Measurements from ENCODE around the gene PTPRB.

The PTPRB gene

GRCh38 chr12:70590549-70591226 is 46.5 kb downstream of the PTPRB start:
- peak; percentile 5 for DNase-seq
- H4K8ac ChIP-seq (ENCODE audit: low read depth, low read length) = no peak overlapping the region
- no peaks in the 10 kb centered on the region for H3K4me1 ChIP-seq (ENCODE audit: control insufficient read depth, low read depth, low read length)
- H3K79me2 ChIP-seq (ENCODE audit: control insufficient read depth, insufficient read depth, low read length) = no peaks in the 10 kb centered on the region
- no peak overlapping the region for H2BK5ac ChIP-seq (ENCODE audit: low read length)
- H3K4me2 ChIP-seq (ENCODE audit: low read length) = no peak overlapping the region
- no peak overlapping the region for H3K9ac ChIP-seq (ENCODE audit: low read length)
- H3K18ac ChIP-seq (ENCODE audit: low read length) = no peak overlapping the region
- H3K23ac ChIP-seq (ENCODE audit: low read length) = no peak overlapping the region
- H3K4me3 ChIP-seq (ENCODE audit: low read length) = no peak overlapping the region
- no peak overlapping the region for H3K56ac ChIP-seq (ENCODE audit: low read length)
- no peak overlapping the region for H2BK15ac ChIP-seq (replicated peaks; ENCODE audit: low read depth)
- WGBS (ENCODE audit: extremely low coverage, insufficient coverage, low lambda C conversion rate) = no CpG with 5 or more reads among the region's 4 CpGs
- no peaks in the 10 kb centered on the region for H3K27me3 ChIP-seq (ENCODE audit: insufficient read depth, low read length, poor library complexity)
- peak overlapping the region; percentile 36 for H3K4ac ChIP-seq (ENCODE audit: low read depth, low read length)
- no peak overlapping the region for H3K27ac ChIP-seq (ENCODE audit: low read depth, low read length)
- H2BK120ac ChIP-seq (ENCODE audit: low read depth, low read length) = no peak overlapping the region
- H4K5ac ChIP-seq (ENCODE audit: low read length) = no peak overlapping the region
- H3K36me3 ChIP-seq (ENCODE audit: control insufficient read depth, insufficient read depth, low read length) = no peaks in the 10 kb centered on the region
- H2AK5ac ChIP-seq (ENCODE audit: low read length) = no peak overlapping the region
- no peaks in the 10 kb centered on the region for H3K79me1 ChIP-seq (ENCODE audit: low read length)

- no peak overlapping the region for H2AK5ac ChIP-seq (ENCODE audit: low read length)
- H3K56ac ChIP-seq (ENCODE audit: low read length) = no peak overlapping the region
- H3K4me1 ChIP-seq (ENCODE audit: control insufficient read depth, low read depth, low read length) = no peaks in the 10 kb centered on the region
- no peak overlapping the region for H3K4ac ChIP-seq (ENCODE audit: low read depth, low read length)
- no peak overlapping the region for H3K23ac ChIP-seq (ENCODE audit: low read length)
- H4K5ac ChIP-seq (ENCODE audit: low read length) = no peak overlapping the region
- no peaks in the 10 kb centered on the region for H3K36me3 ChIP-seq (ENCODE audit: control insufficient read depth, insufficient read depth, low read length)
- no peak overlapping the region for H3K4me3 ChIP-seq (ENCODE audit: low read length)
- no peak overlapping the region for H3K27ac ChIP-seq (ENCODE audit: low read depth, low read length)
- no peak overlapping the region for H3K4me2 ChIP-seq (ENCODE audit: low read length)
- no peaks in the 10 kb centered on the region for H3K79me2 ChIP-seq (ENCODE audit: control insufficient read depth, insufficient read depth, low read length)
- H2BK15ac ChIP-seq (replicated peaks; ENCODE audit: low read depth) = no peak overlapping the region
- no peak overlapping the region for H3K18ac ChIP-seq (ENCODE audit: low read length)
- WGBS (ENCODE audit: extremely low coverage, insufficient coverage, low lambda C conversion rate) = no CpG with 5 or more reads among the region's 6 CpGs
- no peaks in the 10 kb centered on the region for H3K79me1 ChIP-seq (ENCODE audit: low read length)
- H4K8ac ChIP-seq (ENCODE audit: low read depth, low read length) = no peak overlapping the region
- H2BK5ac ChIP-seq (ENCODE audit: low read length) = no peak overlapping the region
- DNase-seq = peak; percentile 77
- no peak overlapping the region for H2BK120ac ChIP-seq (ENCODE audit: low read depth, low read length)
- H3K27me3 ChIP-seq (ENCODE audit: insufficient read depth, low read length, poor library complexity) = no peaks in the 10 kb centered on the region
- H3K9ac ChIP-seq (ENCODE audit: low read length) = no peak overlapping the region
These were observed 47.2 kb downstream of the PTPRB start for GRCh38 chr12:70590051-70590450.

GRCh38 chr12:70584332-70584731 is 52.9 kb downstream of the PTPRB start:
- no peak overlapping the region for H3K4me2 ChIP-seq (ENCODE audit: low read length)
- no peak overlapping the region for H3K4me3 ChIP-seq (ENCODE audit: low read length)
- H3K27me3 ChIP-seq (ENCODE audit: insufficient read depth, low read length, poor library complexity) = no peaks in the 10 kb centered on the region
- H3K18ac ChIP-seq (ENCODE audit: low read length) = no peak overlapping the region
- no peak overlapping the region for H2BK5ac ChIP-seq (ENCODE audit: low read length)
- no peaks in the 10 kb centered on the region for H3K79me1 ChIP-seq (ENCODE audit: low read length)
- DNase-seq = no peak
- no peak overlapping the region for H2BK120ac ChIP-seq (ENCODE audit: low read depth, low read length)
- no peak overlapping the region for H2AK5ac ChIP-seq (ENCODE audit: low read length)
- no peaks in the 10 kb centered on the region for H3K4me1 ChIP-seq (ENCODE audit: control insufficient read depth, low read depth, low read length)
- H3K27ac ChIP-seq (ENCODE audit: low read depth, low read length) = no peak overlapping the region
- WGBS (ENCODE audit: extremely low coverage, insufficient coverage, low lambda C conversion rate) = no CpG with 5 or more reads among the region's 2 CpGs
- no peak overlapping the region for H3K9ac ChIP-seq (ENCODE audit: low read length)
- H2BK15ac ChIP-seq (replicated peaks; ENCODE audit: low read depth) = no peak overlapping the region
- H3K23ac ChIP-seq (ENCODE audit: low read length) = no peak overlapping the region
- H4K8ac ChIP-seq (ENCODE audit: low read depth, low read length) = no peak overlapping the region
- H4K5ac ChIP-seq (ENCODE audit: low read length) = no peak overlapping the region
- H3K4ac ChIP-seq (ENCODE audit: low read depth, low read length) = no peak overlapping the region
- H3K36me3 ChIP-seq (ENCODE audit: control insufficient read depth, insufficient read depth, low read length) = no peaks in the 10 kb centered on the region
- no peak overlapping the region for H3K56ac ChIP-seq (ENCODE audit: low read length)
- H3K79me2 ChIP-seq (ENCODE audit: control insufficient read depth, insufficient read depth, low read length) = no peaks in the 10 kb centered on the region

GRCh38 chr12:70583251-70583650 is 54.0 kb downstream of the PTPRB start:
- no peak for DNase-seq
- Histone ChIP-seq H3K18ac (ENCODE audit: low read length) (no peak overlapping the region), H4K8ac (ENCODE audit: low read depth, low read length) (no peak overlapping the region), H2BK120ac (ENCODE audit: low read depth, low read length) (no peak overlapping the region), H3K36me3 (ENCODE audit: control insufficient read depth, insufficient read depth, low read length) (no peaks in the 10 kb centered on the region), H4K5ac (ENCODE audit: low read length) (no peak overlapping the region), H2AK5ac (ENCODE audit: low read length) (no peak overlapping the region), H3K79me1 (ENCODE audit: low read length) (no peaks in the 10 kb centered on the region), H3K56ac (ENCODE audit: low read length) (no peak overlapping the region), H3K4me1 (ENCODE audit: control insufficient read depth, low read depth, low read length) (no peaks in the 10 kb centered on the region), H3K79me2 (ENCODE audit: control insufficient read depth, insufficient read depth, low read length) (no peaks in the 10 kb centered on the region), H3K27me3 (ENCODE audit: insufficient read depth, low read length, poor library complexity) (no peaks in the 10 kb centered on the region), H3K27ac (ENCODE audit: low read depth, low read length) (no peak overlapping the region), H3K4me3 (ENCODE audit: low read length) (no peak overlapping the region), H3K23ac (ENCODE audit: low read length) (no peak overlapping the region), H3K4ac (ENCODE audit: low read depth, low read length) (no peak overlapping the region), H3K9ac (ENCODE audit: low read length) (no peak overlapping the region), H2BK5ac (ENCODE audit: low read length) (no peak overlapping the region), H3K4me2 (ENCODE audit: low read length) (no peak overlapping the region), H2BK15ac (replicated peaks; ENCODE audit: low read depth) (no peak overlapping the region)
- WGBS (ENCODE audit: extremely low coverage, insufficient coverage, low lambda C conversion rate) = no CpG with 5 or more reads among the region's 2 CpGs

GRCh38 chr12:70581208-70581607 is 56.0 kb downstream of the PTPRB start:
- Histone ChIP-seq H4K5ac (ENCODE audit: low read length) (no peak overlapping the region), H3K27me3 (ENCODE audit: insufficient read depth, low read length, poor library complexity) (no peaks in the 10 kb centered on the region), H3K79me1 (ENCODE audit: low read length) (no peaks in the 10 kb centered on the region), H3K18ac (ENCODE audit: low read length) (no peak overlapping the region), H2BK120ac (ENCODE audit: low read depth, low read length) (no peak overlapping the region), H3K4ac (ENCODE audit: low read depth, low read length) (no peak overlapping the region), H3K4me3 (ENCODE audit: low read length) (no peak overlapping the region), H3K23ac (ENCODE audit: low read length) (no peak overlapping the region), H2AK5ac (ENCODE audit: low read length) (no peak overlapping the region), H3K27ac (ENCODE audit: low read depth, low read length) (no peak overlapping the region), H3K4me2 (ENCODE audit: low read length) (no peak overlapping the region), H3K36me3 (ENCODE audit: control insufficient read depth, insufficient read depth, low read length) (no peaks in the 10 kb centered on the region), H3K79me2 (ENCODE audit: control insufficient read depth, insufficient read depth, low read length) (no peaks in the 10 kb centered on the region), H3K4me1 (ENCODE audit: control insufficient read depth, low read depth, low read length) (no peaks in the 10 kb centered on the region), H3K9ac (ENCODE audit: low read length) (no peak overlapping the region), H3K56ac (ENCODE audit: low read length) (no peak overlapping the region), H2BK15ac (replicated peaks; ENCODE audit: low read depth) (no peak overlapping the region), H2BK5ac (ENCODE audit: low read length) (no peak overlapping the region), H4K8ac (ENCODE audit: low read depth, low read length) (no peak overlapping the region)
- no CpG with 5 or more reads among the region's 1 CpG for WGBS (ENCODE audit: extremely low coverage, insufficient coverage, low lambda C conversion rate)
- DNase-seq = no peak

GRCh38 chr12:70577283-70577634 is 60.0 kb downstream of the PTPRB start:
- H3K79me1 ChIP-seq (ENCODE audit: low read length) = no peaks in the 10 kb centered on the region
- H3K79me2 ChIP-seq (ENCODE audit: control insufficient read depth, insufficient read depth, low read length) = no peaks in the 10 kb centered on the region
- H3K27me3 ChIP-seq (ENCODE audit: insufficient read depth, low read length, poor library complexity) = no peaks in the 10 kb centered on the region
- H3K27ac ChIP-seq (ENCODE audit: low read depth, low read length) = no peak overlapping the region
- no peak overlapping the region for H3K23ac ChIP-seq (ENCODE audit: low read length)
- no peak overlapping the region for H2AK5ac ChIP-seq (ENCODE audit: low read length)
- no peak overlapping the region for H3K56ac ChIP-seq (ENCODE audit: low read length)
- WGBS (ENCODE audit: extremely low coverage, insufficient coverage, low lambda C conversion rate) = no CpG with 5 or more reads among the region's 3 CpGs
- no peak overlapping the region for H2BK120ac ChIP-seq (ENCODE audit: low read depth, low read length)
- H2BK5ac ChIP-seq (ENCODE audit: low read length) = no peak overlapping the region
- no peaks in the 10 kb centered on the region for H3K4me1 ChIP-seq (ENCODE audit: control insufficient read depth, low read depth, low read length)
- no peak for DNase-seq
- H3K4me2 ChIP-seq (ENCODE audit: low read length) = no peak overlapping the region
- no peak overlapping the region for H3K18ac ChIP-seq (ENCODE audit: low read length)
- no peak overlapping the region for H4K8ac ChIP-seq (ENCODE audit: low read depth, low read length)
- no peak overlapping the region for H3K4me3 ChIP-seq (ENCODE audit: low read length)
- no peak overlapping the region for H2BK15ac ChIP-seq (replicated peaks; ENCODE audit: low read depth)
- H3K36me3 ChIP-seq (ENCODE audit: control insufficient read depth, insufficient read depth, low read length) = no peaks in the 10 kb centered on the region
- no peak overlapping the region for H3K4ac ChIP-seq (ENCODE audit: low read depth, low read length)
- no peak overlapping the region for H3K9ac ChIP-seq (ENCODE audit: low read length)
- H4K5ac ChIP-seq (ENCODE audit: low read length) = no peak overlapping the region
